Transverse colon (tissue), 4 donors: Measurements from ENCODE around the gene LRRC26.

Experiments used
- CTCF ChIP-seq, 5 experiments: fragments of 200-600 bp in 3 of 5; fragments of 450-650 bp in 2 of 5; sonication (generic) in 3 of 5; IDR thresholded peaks; 1 replicate in 2 of 5; 2 replicates in 3 of 5; pipeline ENCODE4 v1.5.1; 2016 to 2017; ENCODE audit warnings: antibody characterized with exemption in 5 of 5, inconsistent platforms in 3 of 5, mild to moderate bottlenecking in 2 of 5, moderate library complexity in 1 of 5
- EP300 ChIP-seq: sonication (generic); formaldehyde crosslinking; IDR thresholded peaks from one replicate; pipeline ENCODE4 v1.6.1; 2017; ENCODE audit warnings: antibody characterized with exemption, low read depth
- POLR2A ChIP-seq: fragments of 450-650 bp; IDR thresholded peaks from one replicate; pipeline ENCODE4 v1.6.1; 2016; ENCODE audit warnings: antibody characterized with exemption, mild to moderate bottlenecking, moderate library complexity
- POLR2AphosphoS5 ChIP-seq, 3 donors: sonication (generic); formaldehyde crosslinking; IDR thresholded peaks; one replicate each; pipeline ENCODE4 v1.6.1; 2016; ENCODE audit warnings: antibody characterized with exemption in 3 of 3

DNA sequence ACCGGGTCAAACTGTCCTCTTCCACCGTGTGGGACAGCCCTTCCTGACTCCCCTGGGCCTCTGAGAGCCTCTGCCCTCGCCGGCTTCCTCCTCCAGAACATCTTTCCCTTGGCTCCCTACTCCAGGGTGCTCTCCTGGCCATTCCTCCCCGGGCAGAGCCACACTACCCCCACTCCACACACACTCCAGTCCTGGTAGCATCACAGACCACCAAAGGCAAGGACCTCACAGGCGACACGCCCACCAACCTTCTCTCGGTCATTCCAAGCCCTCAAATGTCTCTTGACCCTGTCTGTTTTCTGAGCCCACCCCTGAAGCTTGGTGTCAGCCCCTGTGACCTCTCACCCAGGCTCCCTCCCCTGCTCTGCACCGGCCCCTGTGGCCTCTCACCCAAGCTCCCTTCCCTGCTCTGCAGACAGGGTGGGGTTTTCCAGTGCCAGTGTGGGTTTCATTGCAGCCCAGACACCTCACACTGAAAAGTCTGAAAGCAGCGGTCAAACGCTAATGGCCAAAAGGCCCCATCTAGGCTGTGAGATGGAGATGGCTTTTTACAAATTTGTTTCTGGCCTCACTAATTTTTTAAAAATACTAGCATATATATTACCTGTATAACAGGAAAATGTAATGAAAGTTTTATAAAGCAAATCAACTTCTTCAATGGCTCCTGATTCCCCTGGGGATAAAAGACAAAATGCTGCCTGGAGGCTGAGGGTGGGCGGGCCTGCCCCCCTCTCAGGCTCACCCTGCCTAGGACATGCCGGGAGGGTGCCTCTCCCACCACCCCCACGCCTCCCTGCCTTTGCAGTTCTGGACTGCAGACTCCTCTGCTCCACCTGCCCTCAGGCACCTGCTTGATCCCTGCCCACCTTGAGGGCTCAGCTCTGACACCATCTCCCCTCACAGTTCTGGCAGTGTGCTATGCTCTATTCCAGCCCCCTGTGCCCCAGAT lies 10.5 kb downstream of the LRRC26 start:
- no peak for TF ChIP-seq CTCF (IDR thresholded peaks at IDR 0.05)
- no peak for TF ChIP-seq POLR2A
- no peak for TF ChIP-seq POLR2AphosphoS5 (IDR thresholded peaks at IDR 0.05)
- TF ChIP-seq EP300: no peak
